IPS DF 4.7 (cell line): Measurements from ENCODE around the gene JUNB.

Experiments used
- DNase-seq: peaks from one replicate; pipeline ENCODE4 v3.0.0-alpha.2; 2013; ENCODE audit warnings: low spot score; ENCODE audit errors: extremely low read depth

JUNB gene

GRCh38 chr19:12774588-12775555 lies 16.4 kb upstream of the JUNB start, which contains the start of gene HOOK2:
Gene HOOK2 (minus strand): TSS chr19:12775552. CDS start chr19:12775449, 103 bp downstream.
- no peak for DNase-seq

GRCh38 chr19:12777217-12778016 lies 13.9 kb upstream of the JUNB start:
- no peak for DNase-seq

DNA sequence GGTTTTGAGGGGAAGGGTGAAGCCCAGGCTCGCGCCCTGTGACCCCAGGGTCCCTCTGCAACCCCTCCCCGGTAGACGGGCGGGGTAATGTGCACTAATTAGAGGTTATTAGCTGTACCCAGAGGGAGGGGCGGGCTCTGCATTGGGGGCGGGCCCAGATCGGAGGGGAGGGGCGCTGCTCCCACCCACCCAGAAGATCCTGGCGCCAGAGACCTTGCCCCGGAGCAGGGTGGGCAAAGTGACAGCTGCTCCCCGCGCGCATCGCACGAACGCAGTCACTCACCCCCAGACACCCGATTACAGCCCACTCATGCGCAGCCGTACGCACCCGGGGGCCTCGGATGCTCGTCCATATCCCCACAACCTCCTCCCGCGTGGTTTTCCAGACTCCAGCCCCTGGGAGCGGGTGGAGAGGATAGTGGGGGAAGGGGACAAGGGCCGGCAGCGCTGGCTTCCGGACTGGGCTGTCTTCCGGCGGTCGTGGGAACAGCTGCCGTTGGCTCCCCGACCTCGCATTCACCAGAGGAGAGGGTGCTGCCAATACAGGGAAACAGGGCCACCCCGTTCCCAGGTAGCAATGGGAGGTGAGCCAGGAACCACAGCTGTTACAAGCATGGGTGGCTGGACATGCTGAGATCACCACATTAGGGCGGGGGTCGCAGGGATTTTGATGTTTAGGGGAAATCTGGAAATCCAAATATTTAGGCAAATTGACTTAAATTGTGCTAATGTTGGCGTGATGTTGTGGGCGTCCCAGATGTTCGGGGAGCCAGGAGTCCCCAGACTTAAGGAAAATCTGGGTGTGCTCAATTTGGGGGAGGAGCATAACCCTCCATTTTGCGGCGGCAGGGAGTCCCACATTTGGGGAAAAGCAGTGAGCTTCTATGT lies 13.0 kb upstream of the JUNB start:
- DNase-seq = no peak

DNA sequence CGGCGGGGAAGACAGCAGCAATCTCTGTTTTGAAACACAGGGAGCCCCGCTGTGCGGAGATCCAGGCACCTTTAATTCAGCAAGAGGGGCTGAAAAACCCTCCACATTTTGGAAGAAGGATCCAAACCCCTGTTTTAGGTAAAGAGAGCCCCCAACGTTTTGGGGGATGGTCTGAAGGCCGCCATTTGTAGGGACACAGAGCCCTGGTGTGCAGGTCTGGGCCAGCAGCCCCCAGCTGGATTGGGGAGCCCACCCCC lies 12.5 kb upstream of the JUNB start:
- no peak for DNase-seq

DNA sequence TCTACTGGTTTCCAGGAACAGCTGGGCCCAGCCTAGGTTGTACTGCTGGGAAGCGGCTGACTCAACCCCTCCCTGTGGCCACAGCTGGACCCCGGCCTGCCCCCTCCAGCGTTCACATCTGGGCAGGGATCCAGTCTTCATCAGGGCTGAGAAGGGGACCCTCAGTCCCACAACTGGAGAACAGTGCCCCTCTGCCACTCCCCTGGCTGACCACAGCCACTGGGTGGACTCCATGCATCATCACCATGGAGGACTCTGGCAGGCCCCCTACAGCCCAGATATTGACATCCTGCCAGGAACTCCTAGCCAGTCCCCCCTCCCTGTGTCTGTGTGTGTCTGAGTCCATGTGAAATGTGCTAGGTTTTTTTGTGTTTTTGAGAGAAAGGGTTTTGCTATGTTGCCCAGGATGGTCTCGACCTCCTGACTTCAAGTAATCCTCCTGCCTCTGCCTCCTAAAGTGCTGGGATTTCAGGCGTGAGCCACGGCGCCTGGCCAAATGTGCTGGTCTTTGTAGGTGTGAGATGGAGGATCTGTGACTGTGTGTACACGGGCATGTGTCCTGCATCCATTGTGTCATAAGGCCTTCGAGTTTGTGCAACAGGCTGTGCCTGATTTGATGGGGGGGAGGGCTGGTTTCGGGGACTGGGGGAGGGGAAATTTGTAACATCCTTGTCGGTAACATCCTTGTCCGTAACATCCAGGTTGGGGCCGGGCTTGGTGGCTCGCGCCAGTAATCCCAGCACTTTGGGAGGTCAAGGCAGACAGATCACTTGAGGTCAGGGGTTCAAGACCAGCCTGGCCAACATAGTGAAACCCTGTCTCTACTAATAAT lies 11.9 kb upstream of the JUNB start:
- DNase-seq = no peak

DNA sequence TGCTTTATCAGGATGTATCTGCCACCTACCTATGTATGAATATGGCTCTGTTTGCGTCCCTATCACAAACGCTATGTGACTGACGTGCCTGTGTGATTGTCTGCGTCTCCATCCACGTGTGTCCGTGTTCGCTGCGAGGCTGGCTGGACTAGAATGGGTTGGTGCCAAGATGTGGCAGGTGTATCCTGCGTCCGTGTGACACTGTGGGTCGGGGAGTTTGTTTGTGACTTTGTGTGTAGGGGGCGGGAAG lies 9.2 kb upstream of the JUNB start:
- DNase-seq = no peak

DNA sequence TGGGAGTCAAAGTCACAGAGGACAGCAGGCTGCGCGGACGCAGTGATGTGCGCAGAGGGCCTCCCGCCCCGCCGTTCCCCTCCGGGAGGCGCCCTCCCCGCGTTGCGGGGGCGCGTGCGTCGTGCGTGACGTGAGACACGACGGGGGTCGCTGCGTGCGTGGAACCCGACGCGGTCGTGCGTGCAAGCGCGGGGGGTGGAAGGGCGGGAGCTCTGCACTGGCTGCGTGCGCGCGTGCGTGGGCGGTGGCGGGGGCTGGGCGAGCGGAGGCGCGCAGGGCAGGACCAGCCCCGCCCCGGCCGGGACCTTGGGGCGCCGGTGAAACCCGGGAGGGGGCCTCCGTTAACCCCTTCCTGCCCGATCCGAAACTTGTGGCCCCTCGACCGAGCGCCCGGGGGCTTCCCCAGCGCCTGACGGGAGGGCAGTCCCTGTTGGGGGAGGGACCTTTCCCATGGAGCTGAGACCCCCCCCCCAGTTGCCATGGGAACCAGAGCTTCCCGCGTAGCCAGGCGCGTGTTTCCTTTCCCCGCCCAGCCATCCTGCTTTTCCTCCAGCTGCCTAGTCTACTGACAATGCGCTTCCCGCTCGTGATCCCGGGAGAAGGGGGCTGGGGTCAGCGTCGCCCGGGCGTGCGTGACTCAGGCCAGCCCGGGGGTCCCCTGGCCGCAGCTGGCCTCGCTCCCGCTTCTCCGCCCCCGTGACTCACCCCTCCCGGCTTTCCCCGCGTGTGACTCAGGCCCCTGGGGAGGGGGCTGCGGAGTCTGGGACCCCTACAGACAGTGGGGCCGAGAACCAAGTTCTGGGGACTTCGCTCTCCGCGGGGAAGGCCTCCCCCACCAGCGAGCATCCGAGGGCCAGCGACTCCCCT lies 8.6 kb upstream of the JUNB start:
- DNase-seq = no peak

DNA sequence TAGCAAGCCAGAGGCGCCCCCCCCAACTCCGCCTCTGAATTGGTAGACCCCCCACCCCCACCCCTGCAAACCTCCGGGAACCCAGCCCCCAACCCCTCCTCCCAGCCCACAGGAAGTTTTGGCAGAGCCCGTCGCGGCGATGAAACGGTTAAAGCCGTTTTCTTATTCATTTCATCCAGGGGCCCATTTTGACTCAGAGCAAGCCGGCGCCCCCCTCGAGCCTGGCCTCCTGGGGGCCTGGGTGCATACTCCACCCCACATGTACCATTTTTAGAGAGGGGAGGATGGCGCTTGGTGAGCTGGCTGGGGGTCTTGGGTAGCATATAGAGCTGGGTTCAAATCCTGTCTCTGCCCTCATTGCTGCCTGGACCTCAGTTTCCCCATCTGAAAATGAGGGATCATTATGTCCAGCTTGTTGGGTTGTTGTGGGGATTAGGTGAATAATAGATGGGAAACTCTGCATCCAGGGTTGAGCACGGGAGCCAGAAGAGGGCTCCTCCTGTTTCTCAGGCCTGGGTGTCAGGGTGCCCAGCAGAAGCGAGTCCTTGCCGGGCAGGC lies 7.9 kb upstream of the JUNB start:
- no peak for DNase-seq

DNA sequence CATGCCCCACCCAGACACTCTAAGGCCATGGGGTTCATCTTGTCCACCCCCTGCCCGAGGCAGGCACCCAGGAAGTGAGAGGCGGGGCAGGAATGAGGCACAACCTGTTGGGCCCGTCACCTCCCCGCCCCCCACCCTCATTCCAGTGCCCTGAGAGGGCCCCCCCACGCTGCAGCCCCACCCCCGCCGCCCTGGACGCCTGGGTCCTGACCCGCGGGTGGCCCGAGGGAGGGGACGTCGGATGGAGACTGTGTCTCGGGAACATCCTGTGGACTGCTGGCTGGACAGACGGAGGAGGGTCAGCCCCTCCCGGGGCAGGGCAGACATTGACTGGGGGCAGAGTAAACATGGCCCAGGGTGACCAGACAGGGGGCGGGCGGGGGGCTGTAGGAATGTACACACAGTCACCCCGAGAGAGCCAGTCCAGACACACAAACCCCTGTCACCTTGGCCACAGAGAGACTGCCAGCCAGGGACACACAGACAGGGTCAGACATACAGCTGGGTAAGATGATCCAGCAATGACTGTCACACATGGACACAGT lies 7.4 kb upstream of the JUNB start:
- DNase-seq = no peak

GRCh38 chr19:12784394-12784870 lies 6.9 kb upstream of the JUNB start:
- DNase-seq = no peak

DNA sequence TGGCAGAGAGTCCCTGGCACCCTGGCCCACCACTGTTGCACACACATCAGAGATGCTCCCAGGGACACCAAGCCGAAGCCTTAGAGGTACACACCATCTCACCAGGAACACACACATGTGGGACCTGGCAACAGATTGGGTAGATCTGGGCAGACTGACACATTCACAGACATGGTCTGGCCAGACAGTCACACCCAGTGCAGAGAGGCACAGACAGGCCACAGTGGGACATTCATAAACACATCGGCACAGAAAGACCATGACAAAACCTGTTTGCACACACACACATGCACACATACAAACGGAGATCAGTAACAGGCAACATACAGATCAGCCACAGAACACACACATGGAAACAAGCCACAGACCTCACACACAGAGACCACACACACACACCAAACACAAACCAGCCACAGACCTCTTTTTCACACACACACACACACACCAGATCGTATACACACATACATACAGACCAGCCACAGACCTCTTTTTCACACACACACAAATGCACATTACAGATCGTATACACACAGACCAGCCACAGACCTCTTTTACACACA lies 6.3 kb upstream of the JUNB start:
- no peak for DNase-seq

GRCh38 chr19:12785431-12786031 lies 5.8 kb upstream of the JUNB start:
- DNase-seq = no peak

- no peak for DNase-seq
Measured at GRCh38 chr19:12786141-12786870, 5.0 kb upstream of the JUNB start.

GRCh38 chr19:12786952-12787351 lies 4.3 kb upstream of the JUNB start:
- DNase-seq = no peak

DNA sequence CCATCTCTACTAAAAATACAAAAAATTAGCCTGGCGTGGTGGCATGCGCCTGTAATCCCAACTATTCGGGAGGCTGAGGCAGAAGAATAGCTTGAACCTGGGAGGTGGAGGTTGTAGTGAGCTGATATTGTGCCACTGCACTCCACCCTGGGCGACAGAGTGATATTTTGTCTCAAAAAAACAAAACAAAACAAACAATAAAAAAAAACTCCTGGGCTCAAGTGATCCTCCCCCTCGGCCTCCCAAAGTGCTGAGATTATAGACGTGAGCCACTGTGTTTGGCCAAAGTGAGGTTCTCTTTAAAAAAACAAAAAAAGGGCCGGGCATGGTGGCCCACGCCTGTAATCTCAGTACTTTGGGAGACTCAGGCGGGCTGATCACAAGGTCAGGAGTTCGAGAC lies 3.8 kb upstream of the JUNB start:
- DNase-seq = no peak

DNA sequence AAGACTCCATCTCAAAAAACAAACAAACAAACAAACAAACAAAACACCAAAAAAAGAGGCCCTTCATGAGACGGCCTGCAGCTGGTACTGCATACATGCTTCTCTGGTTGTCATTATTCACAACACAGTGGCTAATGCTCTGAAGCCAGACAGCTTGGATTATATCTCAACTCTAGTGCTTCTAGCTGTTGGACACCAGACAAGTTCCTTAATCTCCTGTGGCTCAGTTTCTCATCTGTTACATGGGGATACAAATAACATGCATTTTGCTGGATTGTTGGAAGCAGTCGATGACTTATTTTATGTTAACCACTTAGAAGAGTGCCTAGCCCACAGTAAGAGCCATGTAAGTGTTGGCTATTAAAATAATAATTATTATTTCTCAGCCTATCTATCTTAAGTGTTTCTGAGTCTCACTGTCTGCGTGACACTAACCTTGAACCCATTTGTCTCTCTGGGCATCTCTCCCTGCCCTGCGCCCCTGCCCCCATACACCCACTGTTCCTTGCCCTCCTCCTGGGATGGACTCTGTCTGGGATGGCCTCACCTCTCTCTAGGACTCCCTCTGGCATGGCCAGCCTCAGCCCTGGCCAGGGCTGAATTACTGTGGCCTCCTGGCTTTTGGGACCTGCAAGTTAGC lies 3.1 kb upstream of the JUNB start:
- no peak for DNase-seq

- no peak for DNase-seq
Measured at GRCh38 chr19:12788682-12789097, 2.6 kb upstream of the JUNB start.
